Left ventricle myocardium inferior (tissue), 1 donor: ENCODE data around the gene ARF1. TPM values are rescaled to one million over a fixed set of nuclear protein-coding genes. Genes with fewer than 3 reads are reported as not detected.
A peak's percentile ranks its signal among the peaks of the same experiment; 100 is the strongest.

Experiments used
- DNase-seq: peaks from one replicate; pipeline ENCODE4 v3.0.0-alpha.2; 2020
- H3K27ac ChIP-seq: fragments of 200-600 bp; replicated peaks from 2 replicates; pipeline ENCODE4 v1.8.0; 2021
- H3K27me3 ChIP-seq: fragments of 200-600 bp; 2 replicates; pipeline ENCODE4 v1.8.0; 2021; ENCODE audit warnings: low read depth
- H3K36me3 ChIP-seq: fragments of 200-600 bp; 2 replicates; pipeline ENCODE4 v1.8.0; 2021
- H3K4me1 ChIP-seq: fragments of 200-600 bp; 2 replicates; pipeline ENCODE4 v1.8.0; 2021
- H3K4me3 ChIP-seq: fragments of 200-600 bp; 2 replicates; pipeline ENCODE4 v1.8.0; 2021; ENCODE audit warnings: mild to moderate bottlenecking, moderate library complexity
- H3K9me3 ChIP-seq: fragments of 200-600 bp; replicated peaks from 2 replicates; pipeline ENCODE4 v1.8.0; 2021
- CTCF ChIP-seq: fragments of 200-600 bp; IDR thresholded peaks from 2 replicates; pipeline ENCODE4 v1.8.0; 2021; ENCODE audit warnings: antibody characterized with exemption, mild to moderate bottlenecking, borderline replicate concordance
- intact Hi-C: fragments of 100-400 bp; cut with micrococcal nuclease; formaldehyde crosslinking; loops from one replicate; pipeline ENCODE4 v1.11.0; 2022
- total RNA-seq: library from RNA; stranded (reverse); fragmentation: NEBNext Ultra II Directional; extraction: Animal tissue kit (Norgen Biotek cat#: 25700); gene quantifications from one replicate; pipeline ENCODE4 v1.2.1, GENCODE V29; 2021
- donor health status: DM: no; HTN: yes; CAD: no; lungs with severe emphysema.

Gene ARF1
- total RNA-seq, 1 donor from 2014 or later = 294 TPM

- H3K9me3 ChIP-seq = no peaks in the 10 kb centered on the region
- H3K4me3 ChIP-seq = no peak overlapping the region
- H3K27ac ChIP-seq = no peak overlapping the region
- no peaks in the 10 kb centered on the region for H3K36me3 ChIP-seq
- TF ChIP-seq CTCF = no peak
- no peaks in the 10 kb centered on the region for H3K4me1 ChIP-seq
- no peak for DNase-seq
- intact Hi-C loops = no loop called here
- H3K27me3 ChIP-seq = peaks cover 54% of the 10 kb centered on the region
These were observed 12.3 kb upstream of the ARF1 start for GRCh38 chr1:228070173-228070572.

- H3K4me3 ChIP-seq = no peak overlapping the region
- TF ChIP-seq CTCF = no peak
- H3K9me3 ChIP-seq = no peaks in the 10 kb centered on the region
- H3K27ac ChIP-seq = no peak overlapping the region
- no peaks in the 10 kb centered on the region for H3K36me3 ChIP-seq
- no peaks in the 10 kb centered on the region for H3K4me1 ChIP-seq
- H3K27me3 ChIP-seq = peaks cover 47% of the 10 kb centered on the region
- intact Hi-C loops = no loop called here
- no peak for DNase-seq
These were observed 11.7 kb upstream of the ARF1 start for GRCh38 chr1:228070851-228071250.

GRCh38 chr1:228071839-228072657 is 10.5 kb upstream of the ARF1 start:
- intact Hi-C loops = no loop called here
- TF ChIP-seq CTCF = no peak
- no peaks in the 10 kb centered on the region for H3K4me1 ChIP-seq
- no peak for DNase-seq
- H3K9me3 ChIP-seq = no peaks in the 10 kb centered on the region
- H3K27ac ChIP-seq = no peak overlapping the region
- H3K36me3 ChIP-seq = no peaks in the 10 kb centered on the region
- no peak overlapping the region for H3K4me3 ChIP-seq
- H3K27me3 ChIP-seq = peaks cover 35% of the 10 kb centered on the region

- H3K4me1 ChIP-seq = no peaks in the 10 kb centered on the region
- H3K27me3 ChIP-seq = peaks cover 30% of the 10 kb centered on the region
- H3K27ac ChIP-seq = no peak overlapping the region
- H3K36me3 ChIP-seq = no peaks in the 10 kb centered on the region
- H3K4me3 ChIP-seq = no peak overlapping the region
- H3K9me3 ChIP-seq = no peaks in the 10 kb centered on the region
- TF ChIP-seq CTCF = no peak
- peak; percentile 7 for DNase-seq
- intact Hi-C loops = no loop called here
These were observed 9.9 kb upstream of the ARF1 start for GRCh38 chr1:228072658-228073043.

- intact Hi-C loops = no loop called here
These were observed 9.2 kb upstream of the ARF1 start for GRCh38 chr1:228073061-228073856.

More at GRCh38 chr1:228073061-228073856, 9.2 kb upstream of the ARF1 start:
- Histone ChIP-seq H3K4me1 (no peaks in the 10 kb centered on the region), H3K27ac (no peak overlapping the region), H3K4me3 (no peak overlapping the region), H3K27me3 (peaks cover 30% of the 10 kb centered on the region), H3K9me3 (no peaks in the 10 kb centered on the region), H3K36me3 (no peaks in the 10 kb centered on the region)
- no peak for TF ChIP-seq CTCF
- peak; percentile 11 for DNase-seq
